ENCODE results near the gene TASP1. TPM values are rescaled to one million over a fixed set of nuclear protein-coding genes. Genes with fewer than 3 reads are reported as not detected.

Gene TASP1
- total and polyA plus RNA-seq, 10 donors, result 6.3 to 21.5 (median 15.5) TPM

- no peaks in the 10 kb centered on the region for H3K27me3 ChIP-seq (replicated peaks in 1 of 7)
- peaks cover 0 to 10% (median 3%) of the 10 kb centered on the region in 8 donors for H3K9me3 ChIP-seq
- no peak for DNase-seq
- H3K4me1 ChIP-seq, result no peaks in the 10 kb centered on the region
- peaks cover 0 to 30% (median 5%) of the 10 kb centered on the region in 6 donors for H3K36me3 ChIP-seq
- 79 to 86% (median 81%) methylated on average over 3 of the region's 3 CpGs for WGBS, 5 donors
- H3K27ac ChIP-seq, result peak overlapping the region in 2 of 8 donors; percentile 41 to 45
- intact Hi-C loops (cut with DNase I; ENCODE audit: low total_unique reads), result no loop called here
- H3K4me3 ChIP-seq, result no peak overlapping the region
- TF ChIP-seq POLR2AphosphoS5 (IDR thresholded peaks at IDR 0.05) (no peak), POLR2A (IDR thresholded peaks at IDR 0.05) (no peak), CTCF (IDR thresholded peaks at IDR 0.05 in 8 of 11, conservative IDR thresholded peaks at IDR 0.05 in 3 of 11) (no peak)
These were observed 211.9 kb downstream of the TASP1 start for GRCh38 chr20:13426870-13427269.

GRCh38 chr20:13425381-13426135, 213.2 kb downstream of the TASP1 start:
- no peak for DNase-seq
- peak overlapping the region in 2 of 8 donors; percentile 41 to 45 for H3K27ac ChIP-seq
- WGBS, 5 donors, result 53 to 82% (median 59%) methylated on average over 4 of the region's 4 CpGs
- H3K36me3 ChIP-seq, result peaks cover 0 to 18% (median 4%) of the 10 kb centered on the region in 6 donors
- H3K4me3 ChIP-seq, result no peak overlapping the region
- intact Hi-C loops (cut with DNase I; ENCODE audit: low total_unique reads), result no loop called here
- H3K9me3 ChIP-seq, result peaks cover 0 to 9% (median 2%) of the 10 kb centered on the region in 8 donors
- no peaks in the 10 kb centered on the region for H3K27me3 ChIP-seq (replicated peaks in 1 of 7)
- TF ChIP-seq POLR2A (IDR thresholded peaks at IDR 0.05) (no peak), POLR2AphosphoS5 (IDR thresholded peaks at IDR 0.05) (no peak), CTCF (IDR thresholded peaks at IDR 0.05 in 8 of 11, conservative IDR thresholded peaks at IDR 0.05 in 3 of 11) (no peak)
- H3K4me1 ChIP-seq, result no peaks in the 10 kb centered on the region

GRCh38 chr20:13424174-13424833, 214.4 kb downstream of the TASP1 start:
- peaks cover 0 to 6% (median 0%) of the 10 kb centered on the region in 6 donors for H3K36me3 ChIP-seq
- intact Hi-C loops (cut with DNase I; ENCODE audit: low total_unique reads), result no loop called here
- TF ChIP-seq POLR2A (IDR thresholded peaks at IDR 0.05), result no peak
- no peak for TF ChIP-seq POLR2AphosphoS5 (IDR thresholded peaks at IDR 0.05)
- TF ChIP-seq CTCF (IDR thresholded peaks at IDR 0.05 in 8 of 11, conservative IDR thresholded peaks at IDR 0.05 in 3 of 11), result no peak
- no peak for DNase-seq
- peak overlapping the region in 1 of 8 donors; percentile 43 for H3K27ac ChIP-seq
- no peaks in the 10 kb centered on the region for H3K9me3 ChIP-seq
- H3K4me1 ChIP-seq, result no peaks in the 10 kb centered on the region
- 93 to 98% (median 96%) methylated on average over 5 of the region's 5 CpGs for WGBS, 5 donors
- no peaks in the 10 kb centered on the region for H3K27me3 ChIP-seq (replicated peaks in 1 of 7)
- H3K4me3 ChIP-seq, result no peak overlapping the region

Data from spleen (tissue), 11 donors.